Astrocyte (in vitro differentiated cells and primary cell): ENCODE results near the gene THADA.

Experiments
- EZH2 ChIP-seq: IDR thresholded peaks from 2 replicates; pipeline ENCODE4 v1.6.1; 2012; ENCODE audit warnings: mild to moderate bottlenecking, low read length, inconsistent platforms; ENCODE audit not compliant: insufficient read depth
- TF ChIP-seq, protein P1 (sequence below): IDR thresholded peaks from 2 replicates; pipeline ENCODE4 v1.5.1; 2011; ENCODE audit warnings: low read depth, mild to moderate bottlenecking, inconsistent platforms, low read length, moderate library complexity; ENCODE audit not compliant: insufficient read depth

- no peak for TF ChIP-seq EZH2
- TF ChIP-seq, protein P1, sequence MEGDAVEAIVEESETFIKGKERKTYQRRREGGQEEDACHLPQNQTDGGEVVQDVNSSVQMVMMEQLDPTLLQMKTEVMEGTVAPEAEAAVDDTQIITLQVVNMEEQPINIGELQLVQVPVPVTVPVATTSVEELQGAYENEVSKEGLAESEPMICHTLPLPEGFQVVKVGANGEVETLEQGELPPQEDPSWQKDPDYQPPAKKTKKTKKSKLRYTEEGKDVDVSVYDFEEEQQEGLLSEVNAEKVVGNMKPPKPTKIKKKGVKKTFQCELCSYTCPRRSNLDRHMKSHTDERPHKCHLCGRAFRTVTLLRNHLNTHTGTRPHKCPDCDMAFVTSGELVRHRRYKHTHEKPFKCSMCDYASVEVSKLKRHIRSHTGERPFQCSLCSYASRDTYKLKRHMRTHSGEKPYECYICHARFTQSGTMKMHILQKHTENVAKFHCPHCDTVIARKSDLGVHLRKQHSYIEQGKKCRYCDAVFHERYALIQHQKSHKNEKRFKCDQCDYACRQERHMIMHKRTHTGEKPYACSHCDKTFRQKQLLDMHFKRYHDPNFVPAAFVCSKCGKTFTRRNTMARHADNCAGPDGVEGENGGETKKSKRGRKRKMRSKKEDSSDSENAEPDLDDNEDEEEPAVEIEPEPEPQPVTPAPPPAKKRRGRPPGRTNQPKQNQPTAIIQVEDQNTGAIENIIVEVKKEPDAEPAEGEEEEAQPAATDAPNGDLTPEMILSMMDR = no peak
Measured at GRCh38 chr2:43585708-43586107, 10.1 kb downstream of the THADA start.
